Endothelial cell of umbilical vein (primary cell): ENCODE results near the gene PPP1R9A. TPM values are rescaled to one million over a fixed set of nuclear protein-coding genes. Genes with fewer than 3 reads are reported as not detected.

Source experiments
- BruUV-seq: library from RNA; stranded (reverse); fragments of 400-500 nt; replicated peaks from 2 replicates; lab custom pipeline; 2021; lab: Mats Ljungman, UMichigan
- CTCF ChIA-PET: fragments of 300-600, 350-600 bp; sonication (Branson Sonifier 250); formaldehyde crosslinking; loops from one replicate; lab custom pipeline; 2021; ENCODE audit warnings: antibody characterized with exemption, inconsistent platforms; lab: Charles Lee
- POLR2A ChIA-PET: fragments of 300-600, 350-600 bp; sonication (Branson Sonifier 250); formaldehyde crosslinking; loops from one replicate; lab custom pipeline; 2021; ENCODE audit warnings: antibody characterized with exemption, inconsistent platforms; lab: Charles Lee
- DNase-seq: peaks from one replicate; pipeline ENCODE4 v3.0.0-alpha.2; 2011; ENCODE audit warnings: low read depth, low spot score
- FAIRE-seq: peaks from 2 replicates; lab custom pipeline; 2011; peaks lifted over from hg19 to GRCh38; lab: Jason Lieb, UNC
- H2AFZ ChIP-seq: 2 replicates; pipeline ENCODE4 v1.6.0; 2012; ENCODE audit warnings: low read depth, low read length, control low read depth, inconsistent platforms
- H3K27ac ChIP-seq: 2 replicates; pipeline ENCODE4 v1.5.1; 2011; ENCODE audit warnings: low read depth, mild to moderate bottlenecking, control low read depth, low read length, moderate library complexity; ENCODE audit not compliant: insufficient read depth
- H3K27me3 ChIP-seq, 2 experiments: 2 replicates each; pipeline versions ENCODE4 v1.6.0 to v1.6.1; 2011; ENCODE audit warnings: low read length in 2 of 2, mixed read lengths in 1 of 2; ENCODE audit not compliant: control insufficient read depth in 2 of 2, insufficient read depth in 2 of 2
- H3K36me3 ChIP-seq, 2 experiments: 2 replicates in 1 of 2; 3 replicates in 1 of 2; pipeline ENCODE4 v1.5.1; 2011; ENCODE audit warnings: low read length in 2 of 2, mild to moderate bottlenecking in 1 of 2, moderate library complexity in 1 of 2; ENCODE audit not compliant: control insufficient read depth in 2 of 2, insufficient read depth in 2 of 2; ENCODE audit errors: extremely low read depth in 1 of 2
- H3K4me1 ChIP-seq: 3 replicates; pipeline ENCODE4 v1.5.1; 2011; ENCODE audit warnings: mild to moderate bottlenecking, low read length; ENCODE audit not compliant: control insufficient read depth, insufficient read depth; ENCODE audit errors: extremely low read depth
- H3K4me2 ChIP-seq: 2 replicates; pipeline ENCODE4 v1.6.1; 2011; ENCODE audit warnings: low read length, control low read depth, mixed read lengths; ENCODE audit not compliant: insufficient read depth
- H3K4me3 ChIP-seq, 3 experiments: fragments of 200-600 bp in 1 of 3; sonication (generic), shearing (Covaris generic) in 1 of 3; replicated peaks in 1 of 3; 2 replicates each; pipeline ENCODE4 v1.5.1; 2011 to 2016; ENCODE audit warnings: control low read depth in 3 of 3, low read length in 3 of 3, mild to moderate bottlenecking in 2 of 3, inconsistent platforms in 1 of 3, low read depth in 1 of 3, moderate library complexity in 1 of 3; ENCODE audit not compliant: insufficient read depth in 1 of 3
- H3K79me2 ChIP-seq: 2 replicates; pipeline ENCODE4 v1.6.0; 2012; ENCODE audit warnings: low read length, inconsistent platforms; ENCODE audit not compliant: control insufficient read depth, insufficient read depth
- H3K9ac ChIP-seq: replicated peaks from 2 replicates; pipeline ENCODE3; 2011; ENCODE audit warnings: low read length, control low read depth; ENCODE audit not compliant: insufficient read depth; ENCODE audit errors: extremely low read depth
- H3K9me1 ChIP-seq: replicated peaks from 3 replicates; pipeline ENCODE4 v1.6.0; 2011; ENCODE audit warnings: mild to moderate bottlenecking, low read length; ENCODE audit not compliant: control insufficient read depth, insufficient read depth; ENCODE audit errors: extremely low read depth
- H3K9me3 ChIP-seq: replicated peaks from 2 replicates; pipeline ENCODE4 v1.5.1; 2012; ENCODE audit warnings: low read length, inconsistent platforms; ENCODE audit not compliant: control insufficient read depth, insufficient read depth
- H4K20me1 ChIP-seq: replicated peaks from 2 replicates; pipeline ENCODE3; 2011; ENCODE audit warnings: mild to moderate bottlenecking, low read length; ENCODE audit not compliant: control insufficient read depth, insufficient read depth; ENCODE audit errors: extremely low read depth
- EZH2 ChIP-seq: IDR thresholded peaks from 2 replicates; pipeline ENCODE4 v1.6.1; 2012; ENCODE audit warnings: borderline replicate concordance, low read depth, mild to moderate bottlenecking, moderate library complexity, low read length, inconsistent platforms; ENCODE audit not compliant: severe bottlenecking
- FOS ChIP-seq: IDR thresholded peaks from 2 replicates; pipeline ENCODE4 v1.6.1; 2011; ENCODE audit warnings: mild to moderate bottlenecking, low read length, moderate library complexity, borderline replicate concordance; ENCODE audit not compliant: insufficient read depth
- GATA2 ChIP-seq: IDR thresholded peaks from 2 replicates; pipeline ENCODE4 v1.7.0; 2011; ENCODE audit warnings: low read depth, mild to moderate bottlenecking, moderate library complexity, mixed read lengths, low read length; ENCODE audit not compliant: insufficient read length, insufficient read depth
- JUN ChIP-seq: IDR thresholded peaks from 2 replicates; pipeline ENCODE4 v1.6.1; 2011; ENCODE audit warnings: borderline replicate concordance, low read depth; ENCODE audit not compliant: insufficient read length, insufficient read depth
- MYC ChIP-seq: IDR thresholded peaks from one replicate; pipeline ENCODE4 v1.6.1; 2011; ENCODE audit warnings: mild to moderate bottlenecking, low read depth, low read length
- POLR2A ChIP-seq: IDR thresholded peaks from 2 replicates; pipeline ENCODE4 v1.6.1; 2012; ENCODE audit warnings: low read depth, mild to moderate bottlenecking, control low read depth, low read length
- POLR2AphosphoS5 ChIP-seq: IDR thresholded peaks from 2 replicates; pipeline ENCODE4 v1.6.1; 2012; ENCODE audit warnings: low read depth, mild to moderate bottlenecking, control low read depth, low read length, moderate library complexity; ENCODE audit not compliant: insufficient read depth
- dilution Hi-C: fragments of 300-500 bp; cut with MboI; formaldehyde crosslinking; loops from one replicate; pipeline ENCODE4 v1.15.0; 2019; ENCODE audit warnings: low sequenced_read_pairs; ENCODE audit not compliant: extremely low pct_ligation_motif_present
- intact Hi-C: fragments of 100-400 bp; cut with micrococcal nuclease; formaldehyde crosslinking; loops from one replicate; pipeline ENCODE4 v1.10.0; 2022
- polyA plus RNA-seq, 4 experiments: library from polyadenylated mRNA; depleted of rRNA in 3 of 4; stranded (reverse) in 3 of 4; unstranded in 1 of 4; fragments of >200 nt; gene quantifications; 2 replicates each; pipeline versions ENCODE4 v1.2.1 to v1.2.3, GENCODE V29; 2011 to 2012; ENCODE audit warnings: missing spikeins in 1 of 4
- total RNA-seq: library from RNA; stranded (reverse); gene quantifications from 2 replicates; pipeline ENCODE4 v1.2.3, GENCODE V29; 2021
- TF ChIP-seq, protein P1 (sequence below), 2 donors: IDR thresholded peaks; 1 replicate in 1 of 2; 2 replicates in 1 of 2; pipeline ENCODE4 v1.5.1; 2011; ENCODE audit warnings: low read length in 2 of 2, mild to moderate bottlenecking in 2 of 2, moderate library complexity in 2 of 2, control low read depth in 1 of 2, inconsistent platforms in 1 of 2, low read depth in 1 of 2; ENCODE audit not compliant: insufficient read depth in 1 of 2; ENCODE audit errors: extremely low read depth in 1 of 2
- TF ChIP-seq, protein P2 (sequence below): IDR thresholded peaks from 2 replicates; pipeline ENCODE4 v1.6.1; 2011; ENCODE audit not compliant: insufficient read depth, insufficient read length

The PPP1R9A gene
- total and polyA plus RNA-seq, 2 donors (not counting 3 experiments of a cell fraction or from before 2014, with no cell fraction given), result 0.50 to 3.0 TPM

DNA sequence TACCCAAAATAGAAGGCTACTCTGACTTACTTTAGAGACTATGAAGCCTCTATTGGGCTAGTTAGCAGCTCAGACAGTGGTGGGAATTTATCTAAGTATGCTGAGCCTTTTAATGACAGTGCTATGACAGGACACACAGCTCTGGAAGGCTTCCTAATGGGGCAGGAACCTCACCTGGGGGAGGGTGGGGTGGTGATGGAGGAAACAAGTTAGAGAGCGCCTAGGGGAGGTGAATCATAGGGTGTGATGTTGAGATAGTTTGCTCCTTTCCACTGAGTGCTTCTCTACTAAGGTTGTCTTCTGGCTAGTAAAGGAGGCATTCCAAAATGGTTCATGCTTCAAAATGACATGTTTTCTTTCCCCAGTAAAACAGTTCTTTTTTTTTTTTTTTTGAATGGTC is 42.1 kb downstream of the PPP1R9A start:
- Histone ChIP-seq H3K9me3 (no peaks in the 10 kb centered on the region), H2AFZ (no peak overlapping the region), H3K36me3 (no peaks in the 10 kb centered on the region), H3K4me2 (no peak overlapping the region), H3K9ac (no peak overlapping the region), H3K9me1 (no peaks in the 10 kb centered on the region), H3K4me1 (no peaks in the 10 kb centered on the region), H3K79me2 (no peaks in the 10 kb centered on the region), H4K20me1 (no peaks in the 10 kb centered on the region), H3K4me3 (no peak overlapping the region), H3K27ac (no peak overlapping the region), H3K27me3 (no peaks in the 10 kb centered on the region)
- FAIRE-seq, result no peak
- no peak for DNase-seq
- intact Hi-C loops, result no loop called here
- dilution Hi-C loops, result no loop called here
- TF ChIP-seq, protein P1, sequence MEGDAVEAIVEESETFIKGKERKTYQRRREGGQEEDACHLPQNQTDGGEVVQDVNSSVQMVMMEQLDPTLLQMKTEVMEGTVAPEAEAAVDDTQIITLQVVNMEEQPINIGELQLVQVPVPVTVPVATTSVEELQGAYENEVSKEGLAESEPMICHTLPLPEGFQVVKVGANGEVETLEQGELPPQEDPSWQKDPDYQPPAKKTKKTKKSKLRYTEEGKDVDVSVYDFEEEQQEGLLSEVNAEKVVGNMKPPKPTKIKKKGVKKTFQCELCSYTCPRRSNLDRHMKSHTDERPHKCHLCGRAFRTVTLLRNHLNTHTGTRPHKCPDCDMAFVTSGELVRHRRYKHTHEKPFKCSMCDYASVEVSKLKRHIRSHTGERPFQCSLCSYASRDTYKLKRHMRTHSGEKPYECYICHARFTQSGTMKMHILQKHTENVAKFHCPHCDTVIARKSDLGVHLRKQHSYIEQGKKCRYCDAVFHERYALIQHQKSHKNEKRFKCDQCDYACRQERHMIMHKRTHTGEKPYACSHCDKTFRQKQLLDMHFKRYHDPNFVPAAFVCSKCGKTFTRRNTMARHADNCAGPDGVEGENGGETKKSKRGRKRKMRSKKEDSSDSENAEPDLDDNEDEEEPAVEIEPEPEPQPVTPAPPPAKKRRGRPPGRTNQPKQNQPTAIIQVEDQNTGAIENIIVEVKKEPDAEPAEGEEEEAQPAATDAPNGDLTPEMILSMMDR (IDR thresholded peaks at IDR 0.05; ENCODE audit: extremely low read depth in 1 of 2, insufficient read depth in 1 of 2, low read depth in 1 of 2, low read length in 2 of 2), result no peak
- TF ChIP-seq MYC, result no peak
- no peak for TF ChIP-seq FOS
- TF ChIP-seq, protein P2, sequence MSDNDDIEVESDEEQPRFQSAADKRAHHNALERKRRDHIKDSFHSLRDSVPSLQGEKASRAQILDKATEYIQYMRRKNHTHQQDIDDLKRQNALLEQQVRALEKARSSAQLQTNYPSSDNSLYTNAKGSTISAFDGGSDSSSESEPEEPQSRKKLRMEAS, result no peak
- TF ChIP-seq EZH2, result no peak
- TF ChIP-seq POLR2AphosphoS5, result no peak
- no peak for TF ChIP-seq GATA2
- no peak for TF ChIP-seq POLR2A
- no peak for TF ChIP-seq JUN
- BruUV-seq, result no TSS peak
- ChIA-PET POLR2A (no interaction called here), CTCF (interaction anchor here (0.9 kb wide), 1 partner anchor 500 kb away, joined by 3 read pairs; no protein-coding TSS in a partner anchor)
